Airway epithelial cell (primary cell): ENCODE results near the gene PPP1CB. TPM values are rescaled to one million over a fixed set of nuclear protein-coding genes. Genes with fewer than 3 reads are reported as not detected.

ENCODE experiments used
- total RNA-seq: library from RNA; depleted of rRNA; stranded (reverse); fragments of >200 nt; gene quantifications from 2 replicates; pipeline ENCODE4 v1.2.3, GENCODE V29; 2015

PPP1CB gene
- total RNA-seq = 173 and 179 TPM in 2 replicates

GRCh38 chr2:28751252-28751955, at the start of gene PPP1CB:
TSS of gene PPP1CB (plus strand) at chr2:28751830. CDS start at chr2:28752125, 295 bp downstream.

GRCh38 chr2:28810384-28811285, 59.0 kb downstream of the PPP1CB start, which contains the start of gene SPDYA:
TSS of gene SPDYA (plus strand) at chr2:28810834. CDS start at chr2:28816015, 5,181 bp downstream.

Other genes starting within 250 kb of the PPP1CB start
- gene SPDYA, start 59.0 kb downstream of the PPP1CB start, total RNA-seq = 0.28 TPM in 2 replicates
- 8.5 and 12.0 TPM in 2 replicates for gene TRMT61B, start 118.5 kb downstream of the PPP1CB start, total RNA-seq
- gene WDR43, start 142.8 kb downstream of the PPP1CB start, total RNA-seq = 52.0 and 58.0 TPM in 2 replicates
- not detected in 2 replicates for gene TOGARAM2, start 229.5 kb downstream of the PPP1CB start, total RNA-seq